Measurements from ENCODE around the gene PLG. TPM values are rescaled to one million over a fixed set of nuclear protein-coding genes. Genes with fewer than 3 reads are reported as not detected.
"Not testable (repeated sequence)": the region's sequence is repeated elsewhere in the genome, so short reads cannot be mapped to it uniquely, and the experiment has no call there.

Gene PLG
- total RNA-seq (2014; rRNA removed; shearing (Covaris generic)) = not detected in 2 replicates

DNA sequence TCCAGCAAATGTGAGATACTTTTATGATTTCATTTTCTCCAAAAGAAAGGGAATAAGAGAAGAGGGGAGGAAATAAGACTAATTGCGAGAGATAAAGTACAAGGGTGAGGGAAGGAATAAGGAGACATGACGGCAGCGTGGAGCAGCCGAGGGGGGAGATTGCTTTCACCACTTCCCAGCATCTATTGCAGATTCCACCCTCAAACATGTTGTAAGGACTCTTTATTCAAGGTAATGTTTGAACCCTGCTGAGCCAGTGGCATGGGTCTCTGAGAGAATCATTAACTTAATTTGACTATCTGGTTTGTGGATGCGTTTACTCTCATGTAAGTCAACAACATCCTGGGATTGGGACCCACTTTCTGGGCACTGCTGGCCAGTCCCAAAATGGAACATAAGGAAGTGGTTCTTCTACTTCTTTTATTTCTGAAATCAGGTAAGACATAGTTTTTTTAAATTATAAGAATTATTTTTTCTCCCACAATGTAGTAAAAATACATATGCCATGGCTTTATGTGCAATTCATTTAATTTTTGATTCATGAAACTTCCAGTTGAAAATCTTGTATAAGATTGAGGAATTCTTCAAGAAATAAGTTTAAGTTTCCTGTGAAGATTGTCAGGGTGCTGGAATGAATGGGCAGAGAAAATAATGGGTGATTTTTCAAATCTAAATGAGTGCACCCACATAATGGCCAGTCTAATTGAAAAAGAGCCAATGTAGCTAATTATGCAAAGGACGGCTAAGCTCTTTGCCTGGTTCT, at the start of gene PLG:
Gene PLG, plus strand, starts transcription at position 327 of the 763 bp plus-strand sequence. Its CDS starts 61 bp downstream, at position 388.
- DNase-seq (ENCODE audit: low spot score) = not testable (repeated sequence)

DNA sequence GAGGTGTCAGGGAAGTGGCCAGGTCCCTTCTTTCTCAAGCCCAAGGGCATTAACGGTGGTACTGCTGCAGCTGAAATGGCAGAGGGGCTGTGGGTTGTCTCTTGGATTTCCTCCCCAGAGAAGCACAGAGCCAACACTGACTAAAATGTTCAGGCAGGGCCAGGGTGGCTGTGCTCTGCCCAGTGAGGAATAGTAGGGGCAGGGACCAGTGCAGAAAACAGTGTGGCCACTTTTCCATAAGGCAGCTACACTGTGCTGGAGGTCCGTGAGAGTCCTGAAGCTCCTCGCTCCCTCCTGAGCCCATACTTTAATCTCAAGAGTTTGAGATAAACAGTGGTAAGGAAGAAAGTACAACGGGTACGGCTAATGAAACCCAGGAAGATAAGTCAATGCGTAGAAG, 42.5 kb upstream of the PLG start:
- no peak for DNase-seq (ENCODE audit: low spot score)

DNA sequence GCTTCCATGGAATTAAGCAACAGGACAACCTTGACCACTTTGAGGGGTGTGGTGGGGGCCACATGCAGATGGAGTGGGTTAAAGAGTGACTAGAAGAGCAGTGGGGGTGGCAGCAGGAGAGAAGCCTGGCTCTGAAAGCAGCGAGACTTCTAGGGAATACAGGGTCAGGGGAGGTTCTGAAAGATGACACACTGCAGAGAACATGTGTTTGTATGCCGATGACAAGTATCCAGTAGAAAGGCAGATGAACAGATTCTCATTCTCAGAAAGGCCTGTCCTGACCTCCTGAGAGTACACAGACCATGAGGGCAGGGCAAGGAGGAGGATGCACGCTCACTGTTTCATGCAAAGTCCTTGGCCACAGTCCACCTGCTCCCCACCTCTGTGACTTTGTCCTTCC, 40.8 kb upstream of the PLG start:
- no peak for DNase-seq (ENCODE audit: low spot score)

- DNase-seq (ENCODE audit: low spot score) = no peak
These were observed 39.6 kb upstream of the PLG start for GRCh38 chr6:160662429-160662828.

DNA sequence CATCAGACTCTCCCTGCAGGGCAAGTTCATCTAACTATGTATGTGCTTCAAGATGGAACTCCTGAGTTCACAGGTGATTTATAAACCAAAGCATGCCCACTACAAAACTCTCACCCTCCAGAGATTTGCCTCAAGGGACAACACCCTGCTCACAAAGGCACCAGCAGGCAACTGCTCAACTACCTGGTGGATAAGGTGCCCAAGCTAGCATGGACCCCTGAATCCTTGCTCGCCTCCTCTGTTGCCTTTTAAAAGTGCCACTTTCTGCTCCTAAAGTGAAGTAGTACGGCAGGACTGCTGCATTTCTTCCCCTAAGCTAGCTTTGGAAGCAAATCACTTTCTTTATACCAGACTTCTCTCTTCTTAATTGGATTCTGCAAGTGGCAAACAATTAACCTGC, 39.2 kb upstream of the PLG start:
- DNase-seq (ENCODE audit: low spot score) = no peak

GRCh38 chr6:160664198-160664597, 37.8 kb upstream of the PLG start, which contains the start of gene LPA:
Gene LPA (minus strand): TSS chr6:160664275. CDS start chr6:160664214, 61 bp downstream.
- DNase-seq (ENCODE audit: low spot score) = not testable (repeated sequence)

DNA sequence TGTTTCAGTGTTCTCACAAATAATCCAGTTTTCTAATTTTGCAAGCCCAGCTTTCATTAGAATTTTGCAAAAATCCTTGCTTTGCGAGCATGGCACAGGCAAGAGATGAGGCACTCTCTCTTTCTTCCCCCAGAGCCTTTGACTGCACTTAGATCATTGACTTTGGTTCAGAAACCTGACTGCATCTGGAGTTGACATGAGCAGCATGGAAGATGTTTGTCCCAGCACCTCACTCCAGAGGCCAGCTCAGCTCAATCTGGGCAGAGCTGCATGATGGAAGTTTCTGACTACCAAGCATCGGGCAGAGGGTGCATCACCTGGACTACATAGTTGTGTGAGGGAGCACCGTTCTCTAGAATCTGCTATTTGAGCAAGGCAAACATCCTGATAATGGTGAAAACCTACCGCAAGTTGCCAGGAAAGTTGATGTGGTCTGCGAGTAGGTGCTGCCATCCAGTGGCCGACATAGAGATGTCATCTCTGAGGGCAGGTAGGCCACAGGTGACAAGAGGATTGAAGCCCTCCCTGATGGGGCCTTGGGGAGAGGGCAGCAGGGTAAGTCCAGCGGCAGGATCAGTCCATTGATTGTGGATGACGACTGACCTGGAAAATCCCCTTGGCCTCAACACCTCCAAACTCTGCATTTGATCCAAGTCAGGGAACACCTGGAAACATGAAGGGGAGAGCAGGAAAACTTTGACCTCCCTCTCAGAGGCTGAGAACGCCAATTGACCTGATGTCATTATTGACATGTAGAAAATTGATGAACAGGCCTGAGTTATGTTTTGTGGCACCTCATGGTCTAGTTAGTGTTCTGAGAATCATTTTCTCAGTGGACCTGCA, 34.2 kb upstream of the PLG start:
- peak; percentile 44 for DNase-seq (ENCODE audit: low spot score)

DNA sequence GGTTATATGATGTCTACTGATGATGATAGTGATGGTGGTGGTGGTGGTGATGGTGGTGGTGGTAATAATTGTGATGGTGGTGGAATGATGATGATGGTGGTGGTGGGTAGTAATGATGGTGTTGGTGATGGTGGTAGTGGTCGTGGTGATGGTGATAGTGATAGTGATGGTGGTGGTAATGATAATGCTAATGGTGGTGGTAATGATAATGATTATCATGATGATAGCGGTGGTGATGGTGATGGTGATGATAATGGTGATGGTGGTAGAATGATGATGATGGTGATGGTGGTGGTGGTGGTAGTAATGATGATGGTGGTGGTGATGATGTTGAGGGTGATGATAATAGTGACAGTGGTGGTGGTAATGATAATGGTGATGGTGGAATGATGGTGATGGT, 33.5 kb upstream of the PLG start:
- no peak for DNase-seq (ENCODE audit: low spot score)

GRCh38 chr6:160676418-160676817, 25.6 kb upstream of the PLG start:
- DNase-seq (ENCODE audit: low spot score) = not testable (repeated sequence)

DNA sequence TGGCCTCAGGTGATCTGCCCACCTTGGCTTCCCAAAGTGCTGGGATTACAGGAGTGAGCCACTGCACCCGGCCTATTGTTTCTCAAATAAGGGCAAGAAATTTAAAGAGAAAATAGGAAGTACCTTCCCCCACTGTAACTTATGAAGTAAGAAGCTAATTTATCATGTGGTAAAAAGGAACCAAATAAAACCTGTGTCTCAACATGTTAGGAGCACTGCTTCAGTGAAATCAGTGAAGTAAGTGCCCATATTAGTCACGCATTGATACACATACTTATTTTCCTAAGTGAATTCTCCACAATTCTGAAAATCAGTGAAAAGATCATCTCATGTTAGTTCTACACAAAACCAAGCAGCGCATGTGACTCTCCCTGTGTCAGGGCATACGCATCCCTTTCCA, 23.8 kb upstream of the PLG start:
- DNase-seq (ENCODE audit: low spot score) = no peak

- no peak for DNase-seq (ENCODE audit: low spot score)
These were observed 23.2 kb upstream of the PLG start for GRCh38 chr6:160678744-160679401.

- DNase-seq (ENCODE audit: low spot score) = no peak
These were observed 22.7 kb upstream of the PLG start for GRCh38 chr6:160679402-160679769.

- DNase-seq (ENCODE audit: low spot score) = not testable (repeated sequence)
These were observed 16.8 kb upstream of the PLG start for GRCh38 chr6:160685101-160685761.

- no peak for DNase-seq (ENCODE audit: low spot score)
These were observed 16.1 kb upstream of the PLG start for GRCh38 chr6:160685762-160686450.

GRCh38 chr6:160690458-160690857, 11.6 kb upstream of the PLG start:
- no peak for DNase-seq (ENCODE audit: low spot score)

- no peak for DNase-seq (ENCODE audit: low spot score)
These were observed 10.4 kb upstream of the PLG start for GRCh38 chr6:160691617-160692016.

- DNase-seq (ENCODE audit: low spot score) = peak; percentile 5
These were observed 9.6 kb upstream of the PLG start for GRCh38 chr6:160692369-160692959.

DNA sequence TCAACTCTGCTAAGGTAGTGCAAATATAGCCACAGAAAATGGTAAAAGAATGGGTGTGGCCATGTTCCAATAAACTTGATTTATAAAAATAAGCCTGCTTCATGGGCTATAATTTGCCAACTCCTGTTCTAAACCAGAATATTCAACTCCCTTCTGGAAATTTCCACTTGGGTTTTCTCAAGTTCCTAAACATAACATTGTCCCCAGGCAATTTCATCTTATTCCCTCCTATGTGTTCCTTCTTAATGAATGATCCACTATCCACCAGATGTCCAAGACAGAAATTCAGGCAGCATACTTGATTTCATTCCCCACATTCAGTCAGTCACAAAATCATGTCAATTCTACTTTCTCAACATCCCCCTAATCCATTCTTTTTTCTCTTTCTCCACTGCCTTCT, 7.0 kb upstream of the PLG start:
- not testable (repeated sequence) for DNase-seq (ENCODE audit: low spot score)

DNA sequence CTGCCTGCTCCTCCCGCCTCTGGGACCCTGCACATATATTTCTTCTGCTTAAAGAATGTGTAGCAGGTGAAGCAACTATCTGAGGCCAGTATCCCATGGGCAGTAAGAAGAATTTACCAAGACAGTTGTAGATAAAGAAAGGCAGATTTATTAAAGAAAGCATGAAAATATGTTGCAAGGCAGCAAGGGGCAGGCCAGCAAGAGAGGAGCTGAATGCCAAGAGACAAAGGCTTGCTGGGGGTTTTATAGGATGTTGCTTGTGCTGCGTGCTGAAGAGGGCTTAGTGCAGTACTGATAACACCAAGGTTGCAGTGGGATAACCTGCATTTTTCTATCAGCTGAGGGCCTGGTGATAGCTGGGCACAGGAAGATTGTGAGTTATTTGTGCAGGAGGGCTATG, 6.4 kb upstream of the PLG start:
- not testable (repeated sequence) for DNase-seq (ENCODE audit: low spot score)

- DNase-seq (ENCODE audit: low spot score) = not testable (repeated sequence)
These were observed 5.2 kb upstream of the PLG start for GRCh38 chr6:160696884-160697283.

- DNase-seq (ENCODE audit: low spot score) = no peak
These were observed 4.2 kb upstream of the PLG start for GRCh38 chr6:160697826-160698225.

Data from HT-29 (cell line).